BE2C (cell line): ENCODE data around the gene OXGR1.

Experiments
- DNase-seq: peaks from one replicate; pipeline ENCODE4 v3.0.0-alpha.2; 2020
- H3K27me3 ChIP-seq: fragments of 250-450 bp; sonication (Bioruptor Pico); 2 replicates; pipeline ENCODE4 v1.5.1; 2020; ENCODE audit warnings: mild to moderate bottlenecking
- H3K36me3 ChIP-seq: fragments of 250-450 bp; sonication (Bioruptor Pico); 2 replicates; pipeline ENCODE4 v1.5.1; 2020; ENCODE audit warnings: mild to moderate bottlenecking
- H3K4me1 ChIP-seq: fragments of 250-450 bp; sonication (Bioruptor Pico); 2 replicates; pipeline ENCODE4 v1.5.1; 2020
- H3K4me3 ChIP-seq: 2 replicates; pipeline ENCODE4 v1.5.1; 2011; ENCODE audit warnings: low read depth, low read length
- H3K9me3 ChIP-seq: fragments of 250-450 bp; sonication (Bioruptor Pico); 2 replicates; pipeline ENCODE4 v1.5.1; 2020
- CTCF ChIP-seq: IDR thresholded peaks from 2 replicates; pipeline ENCODE4 v1.5.1; 2012; ENCODE audit warnings: mild to moderate bottlenecking, low read depth, low read length

Gene OXGR1

GRCh38 chr13:96940961-96941360, 53.3 kb downstream of the OXGR1 start:
- TF ChIP-seq CTCF: no peak
- DNase-seq: no peak
- Histone ChIP-seq H3K27me3 (no peaks in the 10 kb centered on the region), H3K36me3 (no peaks in the 10 kb centered on the region), H3K4me3 (no peak overlapping the region), H3K9me3 (no peaks in the 10 kb centered on the region), H3K4me1 (no peaks in the 10 kb centered on the region)

- no peak for DNase-seq
- H3K9me3 ChIP-seq: no peaks in the 10 kb centered on the region
- H3K4me3 ChIP-seq: no peak overlapping the region
- no peak for TF ChIP-seq CTCF
- no peaks in the 10 kb centered on the region for H3K27me3 ChIP-seq
- no peaks in the 10 kb centered on the region for H3K4me1 ChIP-seq
- H3K36me3 ChIP-seq: no peaks in the 10 kb centered on the region
These were observed 58.4 kb downstream of the OXGR1 start for GRCh38 chr13:96935901-96936300.
